Small intestine (tissue), 7 donors: ENCODE measurements around the gene HIPK2. TPM values are rescaled to one million over a fixed set of nuclear protein-coding genes. Genes with fewer than 3 reads are reported as not detected.

Experiments
- DNase-seq, 2 donors: peaks; one replicate each; pipeline versions ENCODE4 v3.0.0 to v3.0.0-alpha.2; 2013
- FAIRE-seq: peaks from 2 replicates; lab custom pipeline; 2012; peaks lifted over from hg19 to GRCh38; lab: Jason Lieb, UNC
- H3K27ac ChIP-seq, 3 donors: one replicate each; pipeline ENCODE4 v1.5.1; 2013; ENCODE audit warnings: low read length in 2 of 3, mild to moderate bottlenecking in 2 of 3, control low read depth in 1 of 3, inconsistent platforms in 1 of 3, low read depth in 1 of 3, moderate library complexity in 1 of 3
- H3K27me3 ChIP-seq, 3 donors: one replicate each; pipeline ENCODE4 v1.6.1; 2013; ENCODE audit warnings: low read length in 3 of 3, inconsistent platforms in 1 of 3; ENCODE audit not compliant: control insufficient read depth in 3 of 3, insufficient read depth in 3 of 3
- H3K36me3 ChIP-seq, 3 donors: one replicate each; pipeline ENCODE4 v1.6.1; 2013; ENCODE audit warnings: low read length in 3 of 3, inconsistent platforms in 1 of 3, low read depth in 1 of 3, mild to moderate bottlenecking in 1 of 3, moderate library complexity in 1 of 3; ENCODE audit not compliant: control insufficient read depth in 3 of 3, insufficient read depth in 2 of 3
- H3K4me1 ChIP-seq, 3 donors: one replicate each; pipeline ENCODE4 v1.6.1; 2013; ENCODE audit warnings: low read length in 2 of 3, inconsistent platforms in 1 of 3, low read depth in 1 of 3, mild to moderate bottlenecking in 1 of 3, moderate library complexity in 1 of 3; ENCODE audit not compliant: control insufficient read depth in 3 of 3, insufficient read depth in 2 of 3
- H3K4me3 ChIP-seq, 3 donors: one replicate each; pipeline ENCODE4 v1.5.1; 2013; ENCODE audit warnings: low read length in 3 of 3, control low read depth in 1 of 3, inconsistent platforms in 1 of 3, low read depth in 1 of 3, mild to moderate bottlenecking in 1 of 3, moderate library complexity in 1 of 3
- H3K9me3 ChIP-seq, 2 donors: one replicate each; pipeline ENCODE4 v1.6.1; 2013; ENCODE audit warnings: low read depth in 1 of 2, low read length in 1 of 2; ENCODE audit not compliant: control insufficient read depth in 2 of 2, insufficient read depth in 1 of 2
- WGBS, 3 donors: extraction: QIAGEN DNeasy Blood & Tissue Kit; methylation state at CpG; one replicate each; pipeline ENCODE4 v1.1.7; 2013; 5-methylcytosine and 5-hydroxymethylcytosine counted together
- polyA plus RNA-seq, 4 donors: library from polyadenylated mRNA; stranded (reverse) in 3 of 4; unstranded in 1 of 4; fragments of 200-250 nt in 3 of 4; fragments of 120-200 nt in 1 of 4; gene quantifications; one replicate each; pipeline versions ENCODE4 v1.2.1 to v1.2.3, GENCODE V29; 2013
- donor health status: healthy with polysubstance abuse.
- donor health status: control.
- donor health status: control.
- donor health status: Bipolar disorder and iron deficiency.
- donor health status: healthy.

Gene HIPK2
- polyA plus RNA-seq, 4 donors, result 3.2 to 11.4 (median 7.2) TPM

DNA sequence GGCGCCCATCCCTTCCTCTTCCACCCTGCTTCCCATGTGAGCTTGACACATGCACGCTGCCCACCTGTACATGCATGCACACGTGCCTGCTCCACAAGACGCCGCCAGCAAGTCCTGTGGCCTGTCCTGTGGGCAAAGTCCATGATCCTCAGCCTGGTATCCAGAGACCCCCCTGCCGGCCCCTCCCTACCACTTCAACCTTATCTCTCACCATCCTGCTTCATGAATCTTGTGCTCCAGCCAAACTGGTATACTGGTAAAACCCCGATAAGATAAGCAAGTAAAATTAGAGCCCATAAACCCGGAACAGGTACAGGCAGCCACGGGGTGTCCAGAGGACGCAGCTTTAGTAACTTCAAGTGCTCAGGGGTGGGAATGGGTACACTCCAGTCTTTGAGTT, 39.5 kb upstream of the HIPK2 start:
- Histone ChIP-seq H3K36me3 (no peaks in the 10 kb centered on the region), H3K4me3 (no peak overlapping the region), H3K27me3 (peaks cover 0 to 3% (median 0%) of the 10 kb centered on the region in 3 donors), H3K9me3 (peaks cover 0 to 16% of the 10 kb centered on the region in 2 donors), H3K27ac (no peak overlapping the region), H3K4me1 (no peaks in the 10 kb centered on the region)
- WGBS, 3 donors, result 26 to 66% (median 49%) methylated on average over 10 of the region's 10 CpGs
- FAIRE-seq (no peak), DNase-seq (peak in 1 of 2 donors; percentile 73)

DNA sequence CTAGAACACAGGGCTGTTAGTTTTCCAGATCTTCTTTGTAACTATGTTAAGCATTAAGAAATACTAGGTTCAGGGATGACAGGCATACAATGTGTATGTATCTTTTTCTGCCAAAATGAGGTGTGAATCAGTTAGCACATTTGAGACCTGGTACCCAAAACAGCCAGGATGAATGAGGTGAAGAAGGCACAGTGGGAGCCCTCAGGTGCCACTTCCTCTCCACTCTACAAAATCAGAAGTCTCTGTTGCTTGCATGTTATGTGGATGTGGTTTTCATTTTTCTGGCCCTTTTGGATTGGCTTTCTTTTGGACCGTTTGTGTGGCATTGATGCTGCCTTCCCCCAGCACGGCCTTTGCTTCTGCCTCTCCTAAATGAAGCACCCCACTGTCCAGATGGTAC, 35.9 kb upstream of the HIPK2 start:
- 80 to 93% (median 81%) methylated on average over 2 of the region's 2 CpGs for WGBS, 3 donors
- peaks cover 0 to 16% of the 10 kb centered on the region in 2 donors for H3K9me3 ChIP-seq
- no peaks in the 10 kb centered on the region for H3K4me1 ChIP-seq
- H3K36me3 ChIP-seq, result no peaks in the 10 kb centered on the region
- FAIRE-seq (no peak), DNase-seq (no peak)
- no peak overlapping the region for H3K4me3 ChIP-seq
- H3K27ac ChIP-seq, result no peak overlapping the region
- H3K27me3 ChIP-seq, result no peaks in the 10 kb centered on the region

DNA sequence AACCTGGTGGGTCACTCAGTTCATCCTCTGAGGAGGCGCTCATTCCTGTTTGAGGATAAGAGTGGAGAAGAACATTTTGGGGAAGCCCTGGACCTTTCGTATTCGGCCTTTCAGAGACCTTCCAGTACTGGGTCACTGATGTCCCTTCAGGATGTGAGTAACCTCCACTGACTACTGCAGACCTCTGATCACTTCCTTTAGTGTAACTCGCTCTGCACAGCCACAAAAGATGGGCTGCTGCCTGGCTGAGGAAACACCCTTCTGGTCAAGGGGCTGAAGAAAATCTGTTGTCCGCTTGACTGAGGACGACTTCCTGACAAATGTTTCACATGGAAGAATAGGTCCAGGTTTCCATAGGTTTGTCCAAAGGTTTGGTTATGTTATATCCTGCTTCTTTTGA, 35.4 kb upstream of the HIPK2 start:
- Histone ChIP-seq H3K4me1 (no peaks in the 10 kb centered on the region), H3K9me3 (peaks cover 0 to 16% of the 10 kb centered on the region in 2 donors), H3K27me3 (no peaks in the 10 kb centered on the region), H3K4me3 (no peak overlapping the region), H3K27ac (no peak overlapping the region), H3K36me3 (no peaks in the 10 kb centered on the region)
- no peak for FAIRE-seq
- DNase-seq, result no peak
- WGBS, 3 donors, result 85 to 97% (median 90%) methylated on average over 6 of the region's 6 CpGs

DNA sequence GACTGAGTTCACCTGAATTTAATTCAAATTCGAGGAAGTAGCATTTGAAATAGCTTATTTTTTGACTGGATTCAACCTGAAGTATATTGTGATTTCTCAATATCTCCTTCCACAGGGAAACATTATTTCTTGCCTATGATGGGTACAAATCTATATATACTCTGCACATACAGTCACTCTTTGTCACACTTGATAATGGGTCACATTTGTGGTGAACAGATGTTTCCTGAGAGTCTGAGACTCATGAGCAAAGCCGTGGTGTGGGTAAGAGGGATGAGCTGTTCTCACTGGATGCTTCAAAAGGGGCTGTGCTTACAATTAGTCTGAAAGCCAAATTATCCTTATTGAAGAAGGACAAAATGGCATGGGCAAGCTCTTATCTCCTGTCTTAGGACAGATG, 33.3 kb upstream of the HIPK2 start:
- no peaks in the 10 kb centered on the region for H3K27me3 ChIP-seq
- H3K4me3 ChIP-seq, result no peak overlapping the region

DNA sequence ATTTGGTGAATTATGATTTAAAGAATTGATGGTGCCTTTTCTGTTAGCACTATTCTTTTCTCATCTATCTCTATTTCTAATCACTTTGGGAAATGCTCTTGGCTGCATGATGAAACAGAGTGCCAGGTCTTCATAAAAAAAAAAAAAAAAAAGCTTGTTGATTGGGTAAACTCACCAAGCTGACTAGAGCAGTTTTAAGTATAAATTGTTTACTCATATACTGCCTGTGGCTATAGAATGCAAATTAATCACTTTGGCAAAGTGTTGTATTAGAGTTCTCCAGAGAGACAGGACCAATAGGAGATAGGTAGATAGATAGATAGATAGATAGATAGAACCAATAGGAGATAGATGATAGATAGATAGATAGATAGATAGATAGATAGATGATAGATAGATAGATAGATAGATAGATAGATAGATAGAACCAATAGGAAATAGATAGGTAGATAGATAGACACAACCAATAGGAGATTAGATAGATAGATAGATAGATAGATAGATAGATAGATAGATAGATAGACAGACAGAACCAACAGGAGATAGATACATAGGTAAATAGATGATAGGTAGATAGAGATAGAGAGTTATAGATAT, 31.1 kb upstream of the HIPK2 start:
- no peak for FAIRE-seq

More for the DNA sequence above, 33.3 kb upstream of the HIPK2 start:
- FAIRE-seq (no peak), DNase-seq (no peak)
- Histone ChIP-seq H3K36me3 (no peaks in the 10 kb centered on the region), H3K27ac (no peak overlapping the region), H3K4me1 (no peaks in the 10 kb centered on the region), H3K9me3 (peaks cover 0 to 5% of the 10 kb centered on the region in 2 donors)
- 46 to 71% (median 64%) methylated on average over 2 of the region's 2 CpGs for WGBS, 3 donors

DNA sequence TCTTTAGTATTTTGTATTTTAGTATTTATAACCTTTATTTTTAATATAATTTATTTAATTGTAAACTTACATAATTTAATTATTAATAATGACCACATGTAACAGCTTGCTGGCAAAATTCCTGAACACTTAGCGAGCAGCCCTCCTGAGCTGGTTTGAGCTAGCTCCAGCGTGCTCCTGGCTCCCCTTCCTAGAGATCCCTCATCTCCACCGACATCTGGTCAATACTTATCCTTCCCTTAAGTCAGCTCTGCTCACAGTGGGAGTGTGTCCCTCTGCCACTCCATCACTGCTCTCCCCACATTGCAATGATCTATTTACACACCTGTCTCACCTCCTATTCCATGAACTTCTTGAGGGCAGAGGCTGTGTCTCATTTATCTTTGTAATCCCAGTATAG, 30.6 kb upstream of the HIPK2 start:
- Histone ChIP-seq H3K9me3 (peaks cover 2 to 12% of the 10 kb centered on the region in 2 donors), H3K27ac (no peak overlapping the region), H3K27me3 (no peaks in the 10 kb centered on the region), H3K4me3 (no peak overlapping the region), H3K4me1 (no peaks in the 10 kb centered on the region), H3K36me3 (no peaks in the 10 kb centered on the region)
- DNase-seq (no peak), FAIRE-seq (no peak)
- WGBS, 3 donors, result 83 to 91% (median 85%) methylated on average over 3 of the region's 3 CpGs

More for the DNA sequence above, 31.1 kb upstream of the HIPK2 start:
- Histone ChIP-seq H3K27me3 (no peaks in the 10 kb centered on the region), H3K4me1 (no peaks in the 10 kb centered on the region), H3K4me3 (no peak overlapping the region), H3K9me3 (peaks cover 0 to 7% of the 10 kb centered on the region in 2 donors), H3K36me3 (no peaks in the 10 kb centered on the region), H3K27ac (no peak overlapping the region)
- no peak for DNase-seq

DNA sequence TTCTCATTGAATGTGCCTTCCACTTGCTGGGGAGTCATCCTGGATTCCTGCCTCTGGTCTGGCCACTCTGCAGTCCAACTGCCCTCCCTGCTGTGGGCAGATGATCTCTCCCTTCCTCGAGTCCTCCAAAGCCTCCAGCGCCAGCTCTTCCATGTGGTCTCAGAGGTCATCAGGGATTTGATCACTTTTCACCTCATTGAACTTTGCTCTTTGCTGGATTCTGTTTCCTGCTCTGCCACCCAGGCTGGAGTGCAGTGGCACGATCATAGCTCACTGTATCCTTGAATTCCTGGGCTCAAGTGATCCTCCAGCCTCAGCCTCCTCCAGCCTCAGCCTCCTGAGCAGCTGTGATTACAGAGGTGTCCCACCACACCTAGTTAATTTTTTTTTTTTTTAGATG, 29.2 kb upstream of the HIPK2 start:
- FAIRE-seq (no peak), DNase-seq (peak in 1 of 2 donors; percentile 56)
- no peaks in the 10 kb centered on the region for H3K36me3 ChIP-seq
- no peak overlapping the region for H3K27ac ChIP-seq
- H3K4me1 ChIP-seq, result no peaks in the 10 kb centered on the region
- no peaks in the 10 kb centered on the region for H3K27me3 ChIP-seq
- 40 to 71% (median 51%) methylated on average over 3 of the region's 3 CpGs for WGBS, 3 donors
- no peak overlapping the region for H3K4me3 ChIP-seq
- peaks cover 2 to 14% of the 10 kb centered on the region in 2 donors for H3K9me3 ChIP-seq

DNA sequence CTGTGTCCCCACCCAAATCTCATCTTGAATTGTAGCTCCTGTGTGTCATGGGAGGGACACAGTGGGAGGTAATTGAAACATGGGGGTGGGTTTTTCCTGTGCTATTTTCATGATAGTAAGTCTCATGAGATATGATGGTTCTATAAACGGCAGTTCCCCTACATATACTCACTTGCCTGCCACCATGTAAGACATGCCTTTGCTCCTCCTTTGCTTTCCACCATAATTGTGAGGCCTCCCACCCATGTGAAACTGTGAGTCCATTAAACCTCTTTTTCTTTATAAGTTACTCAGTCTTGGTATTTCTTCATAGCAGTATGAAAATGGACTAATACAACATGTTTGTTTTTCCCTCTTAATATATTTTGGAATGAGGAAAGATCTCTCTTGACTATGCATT, 26.8 kb upstream of the HIPK2 start:
- no peak for FAIRE-seq
- Histone ChIP-seq H3K4me3 (no peak overlapping the region), H3K4me1 (no peaks in the 10 kb centered on the region), H3K9me3 (peaks cover 2 to 14% of the 10 kb centered on the region in 2 donors), H3K36me3 (no peaks in the 10 kb centered on the region), H3K27ac (no peak overlapping the region), H3K27me3 (no peaks in the 10 kb centered on the region)
- no peak for DNase-seq
- 96 to 100% (median 100%) methylated on average over 1 of the region's 1 CpG for WGBS, 3 donors

DNA sequence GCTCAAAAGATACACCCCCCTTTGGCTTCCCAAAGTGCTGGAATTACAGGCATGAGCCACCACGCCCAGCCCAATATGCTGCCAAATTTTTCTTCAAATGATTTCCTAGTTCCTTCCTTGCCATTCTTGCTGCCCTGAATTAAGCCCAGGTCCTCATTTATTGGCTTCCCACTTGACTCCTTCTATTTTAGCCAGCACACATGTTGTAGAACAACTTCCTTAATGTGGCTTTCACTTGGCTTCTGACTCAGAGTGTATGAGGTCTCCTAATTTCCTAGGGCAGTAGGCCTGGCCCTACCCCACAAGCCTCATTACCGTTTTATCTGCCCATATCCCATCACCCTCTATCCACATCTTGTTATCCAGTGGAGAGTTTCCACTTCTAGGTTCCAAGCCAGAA, 21.8 kb upstream of the HIPK2 start:
- Histone ChIP-seq H3K4me3 (no peak overlapping the region), H3K4me1 (no peaks in the 10 kb centered on the region), H3K27ac (no peak overlapping the region), H3K27me3 (no peaks in the 10 kb centered on the region), H3K36me3 (no peaks in the 10 kb centered on the region), H3K9me3 (peaks cover 2 to 11% of the 10 kb centered on the region in 2 donors)
- no peak for FAIRE-seq
- no peak for DNase-seq
- 65 to 75% (median 69%) methylated on average over 2 of the region's 2 CpGs for WGBS, 3 donors
